NCI-H2081 (cell line): Measurements from ENCODE around the gene NEAT1.
A peak's percentile ranks its signal among the peaks of the same experiment; 100 is the strongest.
"Not testable (repeated sequence)": the region's sequence is repeated elsewhere in the genome, so short reads cannot be mapped to it uniquely, and the experiment has no call there.

Experiments
- DNase-seq, 2 experiments: peaks; one replicate each; lab custom pipeline; 2025; lab: John Stamatoyannopoulos, UW

NEAT1 gene

GRCh38 chr11:65404638-65405339 is 17.8 kb upstream of the NEAT1 start:
- no peak for DNase-seq

GRCh38 chr11:65410936-65411680 is 11.5 kb upstream of the NEAT1 start:
- DNase-seq: no peak

- no peak for DNase-seq
These were observed 10.9 kb upstream of the NEAT1 start for GRCh38 chr11:65411681-65412070.

DNA sequence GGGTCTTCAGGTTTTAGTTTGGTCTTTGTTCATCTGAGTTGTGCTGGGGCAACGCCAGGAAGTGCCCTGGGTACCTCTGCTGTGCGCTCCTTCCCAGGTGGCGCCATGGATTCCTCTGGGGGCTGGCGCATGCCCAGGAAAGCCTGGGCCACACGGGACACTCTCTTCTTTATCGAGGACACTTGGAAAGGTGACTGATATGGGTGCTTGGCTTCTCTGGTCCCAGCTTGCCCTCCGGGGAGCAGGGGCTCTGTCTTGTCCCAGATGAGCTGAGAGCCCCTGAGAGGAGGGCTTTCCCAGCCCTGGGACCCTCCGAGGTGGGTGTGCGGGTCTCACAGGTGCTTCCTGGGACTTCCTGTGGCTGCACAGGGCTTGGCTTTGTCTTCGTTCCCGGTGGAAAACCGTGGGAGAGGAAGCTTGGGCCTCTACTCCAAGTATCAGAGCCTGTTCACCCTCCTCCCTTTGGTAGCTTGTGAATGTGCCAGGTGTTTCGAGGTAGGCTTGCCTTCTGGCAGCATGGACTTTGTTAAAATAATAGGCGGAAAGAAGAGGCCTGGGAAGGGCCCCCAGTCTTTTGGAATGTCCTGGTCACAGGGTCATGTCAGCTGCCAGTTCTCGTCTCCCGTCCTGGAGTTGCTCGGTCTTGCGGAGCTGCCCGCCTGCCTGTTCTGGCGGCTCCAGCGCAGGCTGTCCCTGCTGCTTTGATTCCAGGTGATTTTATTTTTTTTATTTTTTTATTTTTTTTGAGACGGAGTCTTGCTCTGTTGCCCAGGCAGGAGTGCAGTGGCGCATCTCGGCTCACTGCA is 10.1 kb upstream of the NEAT1 start:
- DNase-seq: no peak

DNA sequence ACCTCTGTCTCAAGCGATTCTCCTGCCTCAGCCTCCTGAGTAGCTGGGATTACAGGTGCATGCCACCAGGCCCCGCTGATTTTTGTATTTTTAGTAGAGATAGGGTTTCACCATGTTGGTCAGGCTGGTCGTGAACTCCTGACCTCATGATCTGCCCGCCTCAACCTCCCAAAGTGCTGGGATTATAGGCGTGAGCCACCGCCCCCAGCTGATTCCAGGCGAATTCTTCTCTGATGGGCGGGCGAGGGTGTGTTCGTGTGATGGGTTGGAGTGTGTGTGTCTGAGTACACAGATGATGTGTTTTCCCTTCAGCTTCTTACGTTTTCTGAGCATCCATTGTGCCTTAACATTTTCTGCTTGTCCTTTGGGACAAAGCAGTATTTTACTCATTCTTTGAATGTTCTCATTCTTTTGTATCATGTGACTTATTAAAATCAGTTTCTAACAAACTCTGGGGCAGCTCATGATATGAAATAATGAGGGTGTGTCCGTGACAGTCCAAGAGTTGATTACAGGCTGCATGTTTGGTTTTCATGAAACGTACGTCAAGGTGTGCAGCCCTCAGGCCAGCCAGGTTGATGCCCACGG is 9.4 kb upstream of the NEAT1 start:
- DNase-seq: not testable (repeated sequence)

DNA sequence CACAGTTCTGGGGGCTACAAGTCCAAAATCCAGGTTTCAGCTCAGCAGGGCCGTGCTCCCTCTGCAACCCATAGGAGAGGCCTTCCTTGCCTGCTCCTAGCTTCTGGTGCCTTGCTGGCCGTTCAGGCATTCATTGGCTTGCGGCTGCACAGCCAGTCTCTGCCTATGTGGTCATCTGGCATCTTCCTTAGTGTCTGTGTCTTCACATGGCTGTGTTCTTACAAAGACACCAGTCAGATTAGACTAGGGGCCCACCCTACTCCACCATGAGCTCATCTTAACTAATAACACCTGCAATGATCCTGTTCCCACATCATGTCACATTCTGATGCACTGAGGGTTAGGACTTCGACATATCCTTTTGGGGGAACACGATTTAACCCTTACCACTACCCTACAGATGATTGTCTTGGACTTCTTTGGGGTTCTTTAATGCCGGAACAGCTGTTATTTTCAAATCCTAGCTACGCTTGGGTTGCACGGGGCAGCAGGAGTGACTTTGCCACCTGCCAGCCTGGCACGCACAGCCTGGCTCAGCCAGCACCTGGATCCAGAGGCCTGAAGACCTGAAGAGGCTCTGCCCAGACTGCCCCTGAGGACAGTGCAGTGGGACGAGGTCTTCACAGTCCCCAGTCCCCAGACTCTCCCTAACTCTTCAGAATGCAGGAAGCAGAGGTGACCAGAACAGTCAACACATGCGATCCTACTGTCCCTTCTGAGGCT is 7.7 kb upstream of the NEAT1 start:
- DNase-seq: no peak

DNA sequence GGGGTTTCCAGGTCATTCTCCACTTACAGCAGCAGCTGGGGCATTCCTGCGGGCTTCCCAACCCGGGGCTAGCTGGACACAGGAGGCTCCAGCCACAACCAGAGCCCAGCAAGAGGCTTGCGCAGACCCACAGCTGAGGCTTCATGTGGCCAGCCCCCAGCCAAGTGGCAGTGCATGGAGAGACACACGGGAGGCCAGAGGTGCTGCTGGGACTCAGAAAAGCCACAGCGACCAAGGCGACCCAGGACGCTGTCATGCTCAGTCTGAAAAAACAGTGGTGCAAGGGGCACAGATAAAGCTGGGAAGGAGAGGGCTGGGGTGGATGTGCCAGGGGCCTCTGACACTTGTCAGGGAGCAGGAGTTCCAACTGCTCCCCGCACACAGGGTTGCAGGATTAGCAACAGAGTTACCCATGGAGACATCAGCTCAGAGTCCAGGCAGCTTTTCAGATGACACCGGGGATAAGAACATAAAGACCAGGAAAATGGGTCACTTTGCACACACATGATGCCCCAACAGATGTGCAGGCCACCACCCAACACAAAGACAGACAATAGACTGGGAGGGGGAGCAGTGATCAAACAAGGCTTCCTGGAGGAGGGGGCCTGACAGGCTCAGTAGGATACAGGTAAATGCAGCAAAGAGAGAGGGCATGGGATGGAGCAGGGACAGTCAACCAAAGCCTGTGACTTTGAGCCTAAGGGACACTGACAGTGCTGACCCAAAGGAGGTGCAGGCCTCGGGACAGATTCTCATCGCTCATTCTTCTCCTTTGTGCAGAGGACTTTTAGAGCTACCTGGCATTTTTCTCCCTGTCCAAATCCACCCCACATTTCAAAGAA is 6.9 kb upstream of the NEAT1 start:
- DNase-seq: no peak

DNA sequence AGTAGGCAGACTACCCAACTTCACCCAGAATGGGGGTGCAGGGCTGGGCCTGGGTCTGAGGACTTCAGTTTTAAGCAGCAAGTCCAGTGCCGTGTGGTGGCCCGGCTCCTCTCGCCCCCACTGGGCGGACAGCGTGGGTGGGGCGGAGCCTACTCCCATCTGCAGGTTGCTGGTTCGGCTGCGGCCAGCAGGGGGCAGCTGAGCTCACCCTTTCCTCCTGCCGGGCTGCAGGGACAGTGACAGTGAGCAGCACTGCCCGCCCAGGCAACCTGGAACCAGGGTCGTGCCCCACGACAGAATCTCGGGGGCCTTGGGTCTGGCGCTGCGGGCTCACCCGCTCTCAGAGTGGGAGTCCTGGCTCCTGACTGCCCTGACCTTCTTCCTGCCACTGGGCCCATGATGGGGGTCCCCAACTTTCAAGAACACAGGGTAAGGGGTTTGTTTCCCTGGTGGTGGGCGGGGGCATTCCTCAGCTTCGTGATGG is 6.2 kb upstream of the NEAT1 start:
- peak; percentile 84 to 85 for DNase-seq

GRCh38 chr11:65416841-65417701 is 5.5 kb upstream of the NEAT1 start:
- peak; percentile 38 to 55 for DNase-seq

DNA sequence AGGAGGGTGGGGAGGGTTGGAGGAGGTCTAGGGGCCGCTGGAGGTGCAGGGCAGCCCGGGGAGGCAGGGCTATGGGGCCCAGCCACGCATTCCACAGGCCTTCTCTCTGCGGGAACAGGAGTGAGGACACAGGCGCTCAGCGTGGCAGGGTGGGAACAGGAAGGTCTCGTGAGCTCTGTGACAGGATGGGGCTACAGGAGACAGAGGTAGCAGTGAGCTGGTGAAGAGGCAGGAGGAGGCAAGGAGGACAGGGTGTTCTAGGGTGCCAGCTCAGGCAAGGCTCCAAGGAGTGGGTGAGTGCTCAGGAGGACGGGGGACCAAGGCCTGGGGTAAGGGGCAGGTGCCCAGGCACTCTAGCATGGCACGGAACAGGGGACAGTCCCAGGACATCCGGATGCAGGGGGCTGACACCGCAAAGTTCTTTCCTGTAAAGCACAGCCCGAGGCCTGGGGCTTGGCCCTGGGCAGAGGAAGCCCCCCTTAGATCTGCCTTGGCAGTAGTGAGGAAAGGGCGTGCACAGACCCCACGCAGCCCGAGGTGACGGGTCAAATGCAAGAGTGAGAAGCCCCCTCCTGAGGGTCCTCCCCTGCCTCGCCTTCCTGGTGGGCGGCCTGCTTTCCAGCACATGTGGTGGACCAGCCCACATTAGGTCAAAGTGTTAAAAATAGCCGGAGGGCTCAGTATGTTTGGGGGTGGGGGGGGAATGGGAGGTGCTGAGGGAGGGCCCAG is 4.7 kb upstream of the NEAT1 start:
- DNase-seq: peak in 1 of 2 experiments; percentile 55

DNA sequence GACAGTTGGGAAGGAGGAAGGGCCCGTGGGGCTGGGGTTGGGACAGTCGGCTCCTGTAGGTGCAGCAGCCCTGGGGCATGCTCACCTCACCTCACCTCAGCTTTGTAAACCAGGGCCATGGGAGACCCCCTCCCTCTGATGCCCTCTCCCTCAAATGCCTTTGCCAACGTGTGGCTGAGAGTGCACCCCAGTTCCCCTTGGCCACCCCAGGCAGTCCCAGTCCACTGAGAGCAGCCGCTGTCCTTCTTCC is 4.2 kb upstream of the NEAT1 start:
- no peak for DNase-seq

GRCh38 chr11:65418681-65419459 is 3.7 kb upstream of the NEAT1 start:
- DNase-seq: peak; percentile 95 to 96

DNA sequence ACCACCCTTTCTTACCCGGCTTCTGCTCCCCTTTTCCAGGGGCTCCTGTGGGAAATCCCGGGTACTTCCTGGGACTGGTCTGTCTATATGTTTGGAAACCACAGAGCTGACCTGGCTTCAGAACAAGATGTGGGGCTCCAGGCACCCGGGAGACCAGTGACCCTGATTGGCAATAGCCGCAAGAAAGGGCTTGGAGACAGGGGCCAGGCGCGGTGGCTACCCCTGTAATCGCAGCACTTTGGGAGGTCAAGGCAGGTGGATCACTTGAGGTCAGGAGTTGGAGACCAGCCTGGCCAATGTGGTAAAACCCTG is 3.2 kb upstream of the NEAT1 start:
- no peak for DNase-seq

- DNase-seq: peak; percentile 38 to 45
These were observed 2.7 kb upstream of the NEAT1 start for GRCh38 chr11:65419772-65420481.

DNA sequence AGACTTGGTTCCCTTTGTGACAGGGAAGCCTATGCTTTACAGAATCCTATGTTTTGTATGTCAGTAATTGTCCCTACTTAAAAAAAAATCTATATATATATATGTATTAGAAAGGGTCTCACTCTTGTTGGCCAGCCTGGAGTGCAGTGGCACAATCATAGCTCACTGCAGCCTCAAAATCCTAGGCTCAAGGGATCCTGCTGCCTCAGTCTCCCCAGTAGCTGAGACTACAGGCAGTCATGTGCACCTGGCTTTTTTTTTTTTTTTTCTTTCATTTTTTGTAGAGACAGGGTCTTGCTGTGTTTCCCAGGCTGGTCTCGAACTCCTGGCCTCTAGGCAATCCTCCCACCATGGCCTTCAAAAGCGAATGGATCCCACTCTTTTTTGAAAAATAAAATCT is 2.1 kb upstream of the NEAT1 start:
- no peak for DNase-seq

DNA sequence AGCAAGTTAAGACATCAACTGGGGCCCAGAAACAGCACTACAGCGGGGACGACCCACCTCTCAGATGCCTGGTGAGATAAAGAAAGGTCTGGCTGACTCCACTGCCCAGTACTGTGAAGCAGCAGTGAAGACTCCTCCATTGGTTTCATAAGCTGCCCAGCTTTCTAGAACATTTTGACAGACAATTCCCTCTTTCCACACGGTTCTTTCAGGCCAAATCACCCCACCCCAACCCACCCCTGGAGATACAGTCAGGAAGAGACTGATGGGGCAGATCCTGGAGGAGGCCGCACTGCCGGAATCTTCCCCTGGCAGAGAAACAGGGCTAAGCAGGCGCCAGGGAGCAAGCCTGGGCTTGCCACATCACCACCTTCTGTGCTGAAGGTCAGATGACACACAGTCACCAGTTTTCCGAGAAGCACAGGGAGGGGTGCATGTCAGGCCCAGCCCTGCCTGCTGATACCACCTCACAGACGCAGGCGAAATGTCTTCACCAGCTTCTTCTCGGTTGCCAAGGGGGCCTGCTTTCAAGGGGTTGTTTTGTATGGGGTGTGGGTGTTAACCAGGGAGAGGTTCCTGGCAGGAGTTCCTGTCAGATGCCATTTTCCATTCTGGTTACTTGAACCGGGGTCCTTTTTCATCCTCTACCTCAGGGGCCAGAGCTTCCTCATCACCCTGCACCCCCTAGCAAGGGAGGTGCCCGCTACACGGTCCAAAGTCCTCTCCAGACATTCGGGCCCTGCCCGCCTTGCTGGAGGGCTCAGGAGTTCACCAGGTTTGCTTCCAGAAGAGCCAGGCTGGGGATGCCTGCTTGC is 1.4 kb upstream of the NEAT1 start:
- peak; percentile 54 to 85 for DNase-seq
